H1 (cell line): ENCODE data around the gene KLHDC8B. TPM values are rescaled to one million over a fixed set of nuclear protein-coding genes. Genes with fewer than 3 reads are reported as not detected.

Source experiments
- CTCF ChIA-PET: fragments of 300-600 bp; sonication (Branson Sonifier 250); formaldehyde crosslinking; loops from one replicate; lab custom pipeline; 2021; ENCODE audit not compliant: partially characterized antibody; lab: Charles Lee
- POLR2A ChIA-PET: fragments of 300-600 bp; sonication (Branson Sonifier 250); formaldehyde crosslinking; loops from one replicate; lab custom pipeline; 2021; ENCODE audit warnings: inconsistent platforms; ENCODE audit not compliant: partially characterized antibody; lab: Charles Lee
- DNase-seq, 2 experiments: peaks; one replicate each; pipeline versions ENCODE4 v3.0.0 to v3.0.0-alpha.2; 2010 to 2022; ENCODE audit warnings: low spot score in 2 of 2, low read depth in 1 of 2, mixed read lengths in 1 of 2
- FAIRE-seq: peaks from 2 replicates; lab custom pipeline; 2011; peaks lifted over from hg19 to GRCh38; lab: Jason Lieb, UNC
- H2AFZ ChIP-seq: 2 replicates; pipeline ENCODE4 v1.8.1; 2012; ENCODE audit warnings: low read length, inconsistent platforms
- H2AK5ac ChIP-seq: 2 replicates; pipeline ENCODE4 v1.6.1; 2013; ENCODE audit warnings: low read depth, low read length
- H2BK120ac ChIP-seq: replicated peaks from 2 replicates; pipeline ENCODE3; 2013; ENCODE audit warnings: low read depth, low read length, inconsistent platforms
- H2BK12ac ChIP-seq: 2 replicates; pipeline ENCODE4 v1.6.1; 2013; ENCODE audit warnings: low read depth, low read length
- H2BK15ac ChIP-seq: 2 replicates; pipeline ENCODE4 v1.6.1; 2013; ENCODE audit warnings: low read length
- H2BK20ac ChIP-seq: 2 replicates; pipeline ENCODE4 v1.6.1; 2013; ENCODE audit warnings: low read length
- H2BK5ac ChIP-seq: 2 replicates; pipeline ENCODE4 v1.6.1; 2013; ENCODE audit warnings: low read depth, low read length
- H3K14ac ChIP-seq: 2 replicates; pipeline ENCODE4 v1.6.1; 2013; ENCODE audit warnings: inconsistent platforms; ENCODE audit not compliant: insufficient read length
- H3K18ac ChIP-seq: 2 replicates; pipeline ENCODE4 v1.6.1; 2013; ENCODE audit warnings: low read length; ENCODE audit errors: extremely low read depth
- H3K23ac ChIP-seq: 2 replicates; pipeline ENCODE4 v1.6.1; 2013; ENCODE audit warnings: inconsistent platforms; ENCODE audit not compliant: insufficient read length
- H3K23me2 ChIP-seq: 2 replicates; pipeline ENCODE4 v1.6.1; 2013; ENCODE audit warnings: low read depth, low read length
- H3K27ac ChIP-seq: 2 replicates; pipeline ENCODE4 v1.6.1; 2011; ENCODE audit warnings: low read depth, low read length, inconsistent platforms
- H3K27me3 ChIP-seq, 4 experiments: replicated peaks in 1 of 4; 1 replicate in 1 of 4; 2 replicates in 3 of 4; pipeline versions ENCODE4 v1.6.1 to v1.8.1; 2011 to 2013; ENCODE audit warnings: low read length in 3 of 4, mild to moderate bottlenecking in 3 of 4, inconsistent platforms in 2 of 4, mixed read lengths in 2 of 4, moderate library complexity in 1 of 4; ENCODE audit not compliant: control insufficient read depth in 3 of 4, insufficient read depth in 3 of 4; ENCODE audit errors: extremely low read depth in 1 of 4
- H3K36me3 ChIP-seq, 4 experiments: 2 replicates each; pipeline versions ENCODE4 v1.6.1 to v1.8.1; 2011 to 2013; ENCODE audit warnings: mild to moderate bottlenecking in 4 of 4, low read length in 3 of 4, moderate library complexity in 2 of 4, control low read depth in 1 of 4, inconsistent platforms in 1 of 4; ENCODE audit not compliant: insufficient read depth in 4 of 4, control insufficient read depth in 2 of 4
- H3K4ac ChIP-seq: replicated peaks from 2 replicates; pipeline ENCODE3; 2013; ENCODE audit warnings: low read length, low read depth, mixed read lengths, inconsistent platforms; ENCODE audit not compliant: insufficient read length
- H3K4me1 ChIP-seq, 4 experiments: replicated peaks in 1 of 4; 1 replicate in 1 of 4; 2 replicates in 3 of 4; pipeline versions ENCODE4 v1.6.1 to v1.8.1; 2011 to 2013; ENCODE audit warnings: low read length in 3 of 4, inconsistent platforms in 2 of 4, mixed read lengths in 1 of 4; ENCODE audit not compliant: insufficient read depth in 4 of 4, control insufficient read depth in 3 of 4
- H3K4me2 ChIP-seq, 2 experiments: 2 replicates each; pipeline versions ENCODE4 v1.6.1 to v1.8.1; 2011 to 2013; ENCODE audit warnings: low read depth in 2 of 2, low read length in 2 of 2, control low read depth in 1 of 2, inconsistent platforms in 1 of 2, mild to moderate bottlenecking in 1 of 2; ENCODE audit not compliant: insufficient read depth in 1 of 2
- H3K4me3 ChIP-seq, 4 experiments: fragments of 200-600, 300-600 bp in 1 of 4; sonication (generic), shearing (Covaris generic), sonication (Bioruptor Twin) in 1 of 4; 2 replicates each; pipeline versions ENCODE4 v1.5.1 to v1.8.1; 2011 to 2016; ENCODE audit warnings: low read length in 4 of 4, low read depth in 3 of 4, control low read depth in 2 of 4, inconsistent platforms in 2 of 4, mild to moderate bottlenecking in 2 of 4, mixed read lengths in 1 of 4, moderate library complexity in 1 of 4; ENCODE audit not compliant: insufficient read depth in 2 of 4; ENCODE audit errors: extremely low read depth in 1 of 4
- H3K56ac ChIP-seq: replicated peaks from 2 replicates; pipeline ENCODE3; 2013; ENCODE audit warnings: low read depth, mild to moderate bottlenecking, mixed read lengths, low read length, inconsistent platforms; ENCODE audit not compliant: insufficient read length
- H3K79me1 ChIP-seq: 2 replicates; pipeline ENCODE4 v1.6.1; 2013; ENCODE audit warnings: low read depth, low read length, control low read depth
- H3K79me2 ChIP-seq, 2 experiments: 2 replicates each; pipeline versions ENCODE4 v1.6.1 to v1.8.1; 2012 to 2013; ENCODE audit warnings: low read length in 2 of 2, mild to moderate bottlenecking in 2 of 2, inconsistent platforms in 1 of 2; ENCODE audit not compliant: insufficient read depth in 2 of 2, control insufficient read depth in 1 of 2
- H3K9ac ChIP-seq, 4 experiments: replicated peaks in 1 of 4; 1 replicate in 1 of 4; 2 replicates in 3 of 4; pipeline versions ENCODE4 v1.6.1 to v1.8.1; 2011 to 2013; ENCODE audit warnings: low read depth in 3 of 4, low read length in 3 of 4, control low read depth in 2 of 4, mild to moderate bottlenecking in 2 of 4, moderate library complexity in 2 of 4, inconsistent platforms in 1 of 4; ENCODE audit errors: extremely low read depth in 1 of 4
- H3K9me3 ChIP-seq, 2 experiments: 2 replicates each; pipeline versions ENCODE4 v1.6.1 to v1.8.1; 2012 to 2013; ENCODE audit warnings: mild to moderate bottlenecking in 2 of 2, moderate library complexity in 2 of 2, control low read depth in 1 of 2, inconsistent platforms in 1 of 2, low read depth in 1 of 2, low read length in 1 of 2, mixed read lengths in 1 of 2; ENCODE audit not compliant: insufficient read depth in 2 of 2
- H4K20me1 ChIP-seq, 2 experiments: replicated peaks in 1 of 2; 2 replicates each; pipeline versions ENCODE3 to v1.8.1; 2011 to 2013; ENCODE audit warnings: inconsistent platforms in 2 of 2, low read length in 2 of 2, mild to moderate bottlenecking in 1 of 2; ENCODE audit not compliant: insufficient read depth in 2 of 2, control insufficient read depth in 1 of 2
- H4K5ac ChIP-seq: 2 replicates; pipeline ENCODE4 v1.6.1; 2013; ENCODE audit warnings: low read length, low read depth, mixed read lengths, inconsistent platforms; ENCODE audit not compliant: insufficient read length
- H4K8ac ChIP-seq: 2 replicates; pipeline ENCODE4 v1.8.0; 2013; ENCODE audit warnings: mild to moderate bottlenecking, moderate library complexity, low read length, inconsistent platforms; ENCODE audit not compliant: insufficient read depth; ENCODE audit errors: extremely low read depth
- H4K91ac ChIP-seq: replicated peaks from 2 replicates; pipeline ENCODE3; 2013; ENCODE audit warnings: low read length, mixed read lengths, inconsistent platforms; ENCODE audit not compliant: insufficient read length
- PHF8 ChIP-seq: fragments of 200-600 bp; sonication (generic); conservative IDR thresholded peaks from 2 replicates; pipeline ENCODE4 v1.7.1; 2012; ENCODE audit warnings: low read depth, mild to moderate bottlenecking, inconsistent platforms, low read length, moderate library complexity
- SP2 ChIP-seq: IDR thresholded peaks from 2 replicates; pipeline ENCODE4 v1.6.1; 2012; ENCODE audit warnings: mild to moderate bottlenecking, low read length, inconsistent platforms
- TBP ChIP-seq: IDR thresholded peaks from 2 replicates; pipeline ENCODE4 v1.6.1; 2011; ENCODE audit warnings: low read depth, low read length, improper control_type of control experiment
- WGBS, 2 experiments: shearing (Covaris generic) in 1 of 2; methylation state at CpG; one replicate each; pipeline versions ENCODE4 v1.1.6 to v1.1.7; 2013 to 2015; ENCODE audit warnings: low lambda C conversion rate in 2 of 2, mixed read lengths in 2 of 2, inconsistent platforms in 1 of 2, low coverage in 1 of 2, missing lambda C conversion rate in 1 of 2; ENCODE audit not compliant: insufficient replicate concordance in 2 of 2, insufficient coverage in 1 of 2, insufficient read length in 1 of 2; ENCODE audit errors: extremely low coverage in 1 of 2, missing lambda C conversion rate in 1 of 2; 5-methylcytosine and 5-hydroxymethylcytosine counted together
- polyA plus RNA-seq, 7 experiments: library from polyadenylated mRNA; depleted of rRNA in 3 of 7; stranded (reverse) in 5 of 7; unstranded in 2 of 7; fragments of >200 nt in 5 of 7; fragments of 200-250 nt in 2 of 7; gene quantifications; 1 replicate in 5 of 7; 2 replicates in 1 of 7; 4 replicates in 1 of 7; pipeline versions ENCODE4 v1.2.1 to v1.2.3, GENCODE V29; 2011 to 2013; ENCODE audit warnings: missing spikeins in 2 of 7, mixed read lengths in 2 of 7
- total RNA-seq: library from RNA; stranded (reverse); fragmentation: NEBNext Ultra II Directional; extraction: Animal tissue kit (Norgen Biotek cat#: 25700); gene quantifications from 2 replicates; pipeline ENCODE4 v1.2.1, GENCODE V29; 2021

Gene KLHDC8B
- total and polyA plus RNA-seq, 2 of the 8 experiments (the other 6 are each of a cell fraction or from before 2014, with no cell fraction given): 15.8 to 21.3 TPM

DNA sequence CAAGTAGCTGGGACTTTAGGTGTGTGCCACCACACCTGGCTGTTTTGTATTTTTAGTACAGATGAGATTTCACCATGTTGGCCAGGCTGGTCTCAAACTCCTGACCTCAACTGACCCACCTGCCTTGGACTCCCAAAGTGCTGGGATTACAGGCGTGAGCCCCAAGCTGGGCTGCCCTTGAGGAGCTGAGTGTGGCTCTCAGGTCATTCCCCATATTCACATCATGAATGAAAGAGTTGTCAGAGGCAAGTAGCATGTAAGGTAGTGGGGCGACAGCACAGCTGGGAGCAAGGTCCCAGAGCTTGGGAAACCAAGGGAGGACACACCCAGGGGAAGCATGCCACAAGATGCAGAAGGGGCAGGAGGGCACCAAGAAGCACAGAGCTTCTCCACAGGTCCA, 10.2 kb upstream of the KLHDC8B start:
- no peak overlapping the region for H3K18ac ChIP-seq
- H3K27me3 ChIP-seq: no peaks in the 10 kb centered on the region
- no peak overlapping the region for H4K91ac ChIP-seq
- no peak for DNase-seq
- H3K14ac ChIP-seq: no peak overlapping the region
- FAIRE-seq: no peak
- H3K79me2 ChIP-seq: peaks cover 9 to 25% of the 10 kb centered on the region in 2 experiments; a peak in 3 of 4 replicates
- H4K20me1 ChIP-seq: peaks cover 3 to 18% of the 10 kb centered on the region in 2 experiments
- H2BK120ac ChIP-seq: no peak overlapping the region
- H3K4me2 ChIP-seq: no peak overlapping the region
- H3K4me3 ChIP-seq: no peak overlapping the region
- CTCF ChIA-PET: interaction anchor here (0.7 to 2.0 kb wide), 3 partner anchors 10 to 173 kb away, joined by 3 to 7 read pairs (median 3); partner anchors contain the start of gene KLHDC8B
- no peak overlapping the region for H2AFZ ChIP-seq
- H3K4me1 ChIP-seq: peaks cover 0 to 5% (median 2%) of the 10 kb centered on the region in 4 experiments; a peak in 2 of 7 replicates
- H3K9me3 ChIP-seq: no peaks in the 10 kb centered on the region
- 71% methylated on average over 2 of the region's 2 CpGs; no CpG with 5 or more reads in 1 of the 2 experiments for WGBS, 2 experiments
- no peak for TF ChIP-seq TBP
- TF ChIP-seq SP2: no peak
- no peak for TF ChIP-seq PHF8
- H2BK20ac ChIP-seq: no peak overlapping the region
- H3K27ac ChIP-seq: no peak overlapping the region
- H2BK12ac ChIP-seq: no peak overlapping the region
- no peak overlapping the region for H3K4ac ChIP-seq
- no peak overlapping the region for H4K5ac ChIP-seq
- no peak overlapping the region for H3K23ac ChIP-seq
- H2BK5ac ChIP-seq: no peak overlapping the region
- peaks cover 6% of the 10 kb centered on the region for H3K23me2 ChIP-seq
- peaks cover 5 to 20% (median 12%) of the 10 kb centered on the region in 4 experiments for H3K36me3 ChIP-seq
- H4K8ac ChIP-seq: no peak overlapping the region
- H2AK5ac ChIP-seq: no peak overlapping the region
- H3K9ac ChIP-seq: no peak overlapping the region
- H3K79me1 ChIP-seq: peaks cover 23% of the 10 kb centered on the region
- no peak overlapping the region for H3K56ac ChIP-seq
- POLR2A ChIA-PET: interaction anchor here (0.8 to 1.1 kb wide), 2 partner anchors 13 to 15 kb away, joined by 3 read pairs; no protein-coding TSS in a partner anchor
- H2BK15ac ChIP-seq: no peak overlapping the region
